Activated naive CD8-positive, alpha-beta T cell treated with anti-CD3 and anti-CD28 coated beads for 36 hours (primary cell): Measurements from ENCODE around the gene ZNG1A. TPM values are rescaled to one million over a fixed set of nuclear protein-coding genes. Genes with fewer than 3 reads are reported as not detected.
A peak's percentile ranks its signal among the peaks of the same experiment; 100 is the strongest.
"Not testable (repeated sequence)": the region's sequence is repeated elsewhere in the genome, so short reads cannot be mapped to it uniquely, and the experiment has no call there.

Experiments used
- DNase-seq: peaks from one replicate; pipeline ENCODE4 v3.0.0; 2021
- H3K27ac Mint-ChIP-seq: one replicate; pipeline ENCODE4 v1.8.0; 2022; ENCODE audit warnings: mild to moderate bottlenecking, moderate library complexity, mixed read lengths
- H3K27me3 Mint-ChIP-seq: one replicate; pipeline ENCODE4 v1.8.0; 2022; ENCODE audit warnings: mild to moderate bottlenecking, mixed read lengths
- H3K36me3 Mint-ChIP-seq: one replicate; pipeline ENCODE4 v1.8.0; 2021; ENCODE audit warnings: mild to moderate bottlenecking, mixed read lengths
- H3K4me1 Mint-ChIP-seq: one replicate; pipeline ENCODE4 v1.8.0; 2021; ENCODE audit warnings: mixed read lengths
- H3K4me3 Mint-ChIP-seq: one replicate; pipeline ENCODE4 v1.8.0; 2022; ENCODE audit warnings: mild to moderate bottlenecking, moderate library complexity, mixed read lengths
- H3K9me3 Mint-ChIP-seq: one replicate; pipeline ENCODE4 v1.8.0; 2022; ENCODE audit warnings: mixed read lengths
- total RNA-seq, 2 experiments: library from RNA; stranded (reverse); gene quantifications; one replicate each; pipeline ENCODE4 v1.2.3, GENCODE V29; 2021

The ZNG1A gene
- total RNA-seq, 2 experiments from 2014 or later = 50.2 to 50.5 TPM

- H3K4me3 Mint-ChIP-seq, H3K27ac Mint-ChIP-seq, H3K36me3 Mint-ChIP-seq, H3K4me1 Mint-ChIP-seq, DNase-seq, H3K27me3 Mint-ChIP-seq, H3K9me3 Mint-ChIP-seq: not testable (repeated sequence)
Measured at GRCh38 chr9:88396-89037, 90.3 kb downstream of the ZNG1A start.

- not testable (repeated sequence) for H3K9me3 Mint-ChIP-seq, H3K36me3 Mint-ChIP-seq, H3K4me1 Mint-ChIP-seq, DNase-seq, H3K4me3 Mint-ChIP-seq, H3K27me3 Mint-ChIP-seq, H3K27ac Mint-ChIP-seq
Measured at GRCh38 chr9:87860-88259, 91.0 kb downstream of the ZNG1A start.

GRCh38 chr9:87105-87504, 91.8 kb downstream of the ZNG1A start:
- H3K27me3 Mint-ChIP-seq, H3K27ac Mint-ChIP-seq, H3K4me3 Mint-ChIP-seq, DNase-seq, H3K4me1 Mint-ChIP-seq, H3K9me3 Mint-ChIP-seq, H3K36me3 Mint-ChIP-seq: not testable (repeated sequence)

GRCh38 chr9:86697-87096, 92.2 kb downstream of the ZNG1A start:
- not testable (repeated sequence) for H3K27me3 Mint-ChIP-seq, H3K9me3 Mint-ChIP-seq, DNase-seq, H3K4me3 Mint-ChIP-seq, H3K36me3 Mint-ChIP-seq, H3K27ac Mint-ChIP-seq, H3K4me1 Mint-ChIP-seq

- H3K27me3 Mint-ChIP-seq, H3K36me3 Mint-ChIP-seq, H3K9me3 Mint-ChIP-seq, H3K4me1 Mint-ChIP-seq, H3K27ac Mint-ChIP-seq, H3K4me3 Mint-ChIP-seq, DNase-seq: not testable (repeated sequence)
Measured at GRCh38 chr9:82932-83689, 95.7 kb downstream of the ZNG1A start.

GRCh38 chr9:78333-78732, 100.5 kb downstream of the ZNG1A start:
- peaks cover 11% of the 10 kb centered on the region for H3K27me3 Mint-ChIP-seq
- H3K36me3 Mint-ChIP-seq, H3K9me3 Mint-ChIP-seq: not testable (repeated sequence)

GRCh38 chr9:76389-76788, 102.5 kb downstream of the ZNG1A start:
- not testable (repeated sequence) for DNase-seq, H3K4me1 Mint-ChIP-seq, H3K9me3 Mint-ChIP-seq, H3K4me3 Mint-ChIP-seq, H3K27ac Mint-ChIP-seq, H3K36me3 Mint-ChIP-seq
- peaks cover 16% of the 10 kb centered on the region for H3K27me3 Mint-ChIP-seq

More at GRCh38 chr9:78333-78732, 100.5 kb downstream of the ZNG1A start:
- not testable (repeated sequence) for H3K4me3 Mint-ChIP-seq, H3K27ac Mint-ChIP-seq, DNase-seq, H3K4me1 Mint-ChIP-seq

GRCh38 chr9:73900-74525, 104.8 kb downstream of the ZNG1A start:
- peaks cover 16% of the 10 kb centered on the region for H3K27me3 Mint-ChIP-seq
- H3K4me3 Mint-ChIP-seq = peak overlapping the region; percentile 65
- not testable (repeated sequence) for H3K27ac Mint-ChIP-seq, H3K36me3 Mint-ChIP-seq, H3K9me3 Mint-ChIP-seq, H3K4me1 Mint-ChIP-seq, DNase-seq

GRCh38 chr9:73076-73899, 105.6 kb downstream of the ZNG1A start:
- DNase-seq = peak; percentile 13
- not testable (repeated sequence) for H3K27ac Mint-ChIP-seq, H3K36me3 Mint-ChIP-seq, H3K4me1 Mint-ChIP-seq, H3K9me3 Mint-ChIP-seq
- Mint-ChIP-seq H3K27me3 (peaks cover 16% of the 10 kb centered on the region), H3K4me3 (peak overlapping the region; percentile 65)

Other genes starting within 250 kb of the ZNG1A start
- gene WASHC1, start 149.6 kb downstream of the ZNG1A start, total RNA-seq = 10 to 100 TPM; 13.7 to 15.1 TPM
- under 1 TPM in 1 of 2 experiments, not detected in 1; 0.16 TPM for gene FOXD4, start 60.6 kb downstream of the ZNG1A start, total RNA-seq
- 100 to 1,000 TPM; 130 to 132 TPM for gene DOCK8, start 35.8 kb upstream of the ZNG1A start, total RNA-seq